Measurements from ENCODE around the gene XKR7.

XKR7 gene

GRCh38 chr20:31979713-31980426 lies 11.9 kb downstream of the XKR7 start:
- DNase-seq (ENCODE audit: low spot score) = no peak

- DNase-seq (ENCODE audit: low spot score) = no peak
Measured at GRCh38 chr20:31981784-31982183, 13.8 kb downstream of the XKR7 start.

GRCh38 chr20:31984981-31985471 lies 17.1 kb downstream of the XKR7 start:
- no peak for DNase-seq (ENCODE audit: low spot score)

- DNase-seq (ENCODE audit: low spot score) = no peak
Measured at GRCh38 chr20:31987744-31988143, 19.8 kb downstream of the XKR7 start.

GRCh38 chr20:31988430-31989015 lies 20.6 kb downstream of the XKR7 start:
- no peak for DNase-seq (ENCODE audit: low spot score)

- DNase-seq (ENCODE audit: low spot score) = no peak
Measured at GRCh38 chr20:31989030-31989645, 21.2 kb downstream of the XKR7 start.

- DNase-seq (ENCODE audit: low spot score) = no peak
Measured at GRCh38 chr20:31990641-31991338, 22.8 kb downstream of the XKR7 start.

- no peak for DNase-seq (ENCODE audit: low spot score)
Measured at GRCh38 chr20:31991339-31991705, 23.4 kb downstream of the XKR7 start.

GRCh38 chr20:31992086-31992485 lies 24.1 kb downstream of the XKR7 start:
- no peak for DNase-seq (ENCODE audit: low spot score)

- no peak for DNase-seq (ENCODE audit: low spot score)
Measured at GRCh38 chr20:31996996-31997395, 29.0 kb downstream of the XKR7 start.

- DNase-seq (ENCODE audit: low spot score) = no peak
Measured at GRCh38 chr20:31998246-31998645, 30.3 kb downstream of the XKR7 start.

GRCh38 chr20:32003325-32003724 lies 35.4 kb downstream of the XKR7 start:
- DNase-seq (ENCODE audit: low spot score) = no peak

GRCh38 chr20:32004963-32005362 lies 37.0 kb downstream of the XKR7 start:
- no peak for DNase-seq (ENCODE audit: low spot score)

- DNase-seq (ENCODE audit: low spot score) = no peak
Measured at GRCh38 chr20:32006053-32006452, 38.1 kb downstream of the XKR7 start.

- no peak for DNase-seq (ENCODE audit: low spot score)
Measured at GRCh38 chr20:32006841-32007786, 39.2 kb downstream of the XKR7 start.

GRCh38 chr20:32007787-32008616 lies 40.1 kb downstream of the XKR7 start:
- DNase-seq (ENCODE audit: low spot score) = no peak

GRCh38 chr20:32009564-32009963 lies 41.6 kb downstream of the XKR7 start:
- DNase-seq (ENCODE audit: low spot score) = no peak

GRCh38 chr20:32010101-32010500 lies 42.1 kb downstream of the XKR7 start, which contains the start of gene CCM2L:
CCM2L (plus strand) TSS chr20:32010438; CDS start chr20:32010455, 17 bp downstream.
- no peak for DNase-seq (ENCODE audit: low spot score)

GRCh38 chr20:32010666-32011065 lies 42.7 kb downstream of the XKR7 start:
- DNase-seq (ENCODE audit: low spot score) = no peak

- no peak for DNase-seq (ENCODE audit: low spot score)
Measured at GRCh38 chr20:32012159-32012688, 44.3 kb downstream of the XKR7 start.
